Measurements from ENCODE around the gene IL15.

The IL15 gene

GRCh38 chr4:141706445-141706844 lies 70.1 kb downstream of the IL15 start:
- no peaks in the 10 kb centered on the region for H3K36me3 ChIP-seq (ENCODE audit: insufficient read depth, low read depth, low read length)
- no peaks in the 10 kb centered on the region for H3K27me3 ChIP-seq (ENCODE audit: insufficient read depth, low read length)
- H3K9ac ChIP-seq (ENCODE audit: low read depth, low read length), result no peak overlapping the region
- H3K4me3 ChIP-seq (ENCODE audit: low read length), result no peak overlapping the region
- H3K4me1 ChIP-seq (ENCODE audit: insufficient read depth, low read length), result no peaks in the 10 kb centered on the region
- no peak overlapping the region for H3K27ac ChIP-seq (ENCODE audit: low read length)
- H3K9me3 ChIP-seq (ENCODE audit: insufficient read depth, low read depth, low read length), result no peaks in the 10 kb centered on the region

- no peaks in the 10 kb centered on the region; the same call in 1 of the 2 replicates for H3K4me1 ChIP-seq (ENCODE audit: insufficient read depth, low read length)
- no peak overlapping the region for H3K9ac ChIP-seq (ENCODE audit: low read depth, low read length)
- H3K4me3 ChIP-seq (ENCODE audit: low read length), result no peak overlapping the region
- H3K9me3 ChIP-seq (ENCODE audit: insufficient read depth, low read depth, low read length), result no peaks in the 10 kb centered on the region
- H3K27me3 ChIP-seq (ENCODE audit: insufficient read depth, low read length), result no peaks in the 10 kb centered on the region
- no peaks in the 10 kb centered on the region for H3K36me3 ChIP-seq (ENCODE audit: insufficient read depth, low read depth, low read length)
- no peak overlapping the region for H3K27ac ChIP-seq (ENCODE audit: low read length)
These were observed 74.8 kb downstream of the IL15 start for GRCh38 chr4:141711211-141711610.

GRCh38 chr4:141713185-141713584 lies 76.8 kb downstream of the IL15 start:
- H3K27me3 ChIP-seq (ENCODE audit: insufficient read depth, low read length), result no peaks in the 10 kb centered on the region
- H3K36me3 ChIP-seq (ENCODE audit: insufficient read depth, low read depth, low read length), result no peaks in the 10 kb centered on the region
- H3K4me3 ChIP-seq (ENCODE audit: low read length), result no peak overlapping the region
- H3K9ac ChIP-seq (ENCODE audit: low read depth, low read length), result no peak overlapping the region
- no peak overlapping the region for H3K27ac ChIP-seq (ENCODE audit: low read length)
- H3K4me1 ChIP-seq (ENCODE audit: insufficient read depth, low read length), result no peaks in the 10 kb centered on the region; the same call in 1 of the 2 replicates
- peaks cover 3% of the 10 kb centered on the region; the same call in 1 of the 2 replicates for H3K9me3 ChIP-seq (ENCODE audit: insufficient read depth, low read depth, low read length)

- Histone ChIP-seq H3K4me3 (ENCODE audit: low read length) (no peak overlapping the region), H3K27me3 (ENCODE audit: insufficient read depth, low read length) (no peaks in the 10 kb centered on the region), H3K27ac (ENCODE audit: low read length) (no peak overlapping the region), H3K9ac (ENCODE audit: low read depth, low read length) (no peak overlapping the region), H3K4me1 (ENCODE audit: insufficient read depth, low read length) (no peaks in the 10 kb centered on the region; the same call in 1 of the 2 replicates), H3K36me3 (ENCODE audit: insufficient read depth, low read depth, low read length) (no peaks in the 10 kb centered on the region), H3K9me3 (ENCODE audit: insufficient read depth, low read depth, low read length) (peaks cover 3% of the 10 kb centered on the region; the same call in 1 of the 2 replicates)
These were observed 77.5 kb downstream of the IL15 start for GRCh38 chr4:141713771-141714445.

- Histone ChIP-seq H3K9me3 (ENCODE audit: insufficient read depth, low read depth, low read length) (peaks cover 3% of the 10 kb centered on the region; the same call in 1 of the 2 replicates), H3K4me3 (ENCODE audit: low read length) (no peak overlapping the region), H3K27me3 (ENCODE audit: insufficient read depth, low read length) (no peaks in the 10 kb centered on the region), H3K36me3 (ENCODE audit: insufficient read depth, low read depth, low read length) (no peaks in the 10 kb centered on the region), H3K9ac (ENCODE audit: low read depth, low read length) (no peak overlapping the region), H3K4me1 (ENCODE audit: insufficient read depth, low read length) (no peaks in the 10 kb centered on the region), H3K27ac (ENCODE audit: low read length) (no peak overlapping the region)
These were observed 83.2 kb downstream of the IL15 start for GRCh38 chr4:141719585-141719984.

- H3K9ac ChIP-seq (ENCODE audit: low read depth, low read length), result no peak overlapping the region
- no peak overlapping the region for H3K4me3 ChIP-seq (ENCODE audit: low read length)
- no peaks in the 10 kb centered on the region for H3K4me1 ChIP-seq (ENCODE audit: insufficient read depth, low read length)
- no peaks in the 10 kb centered on the region for H3K36me3 ChIP-seq (ENCODE audit: insufficient read depth, low read depth, low read length)
- H3K27me3 ChIP-seq (ENCODE audit: insufficient read depth, low read length), result no peaks in the 10 kb centered on the region
- H3K27ac ChIP-seq (ENCODE audit: low read length), result no peak overlapping the region
- H3K9me3 ChIP-seq (ENCODE audit: insufficient read depth, low read depth, low read length), result peaks cover 3% of the 10 kb centered on the region; the same call in 1 of the 2 replicates
These were observed 84.8 kb downstream of the IL15 start for GRCh38 chr4:141721174-141721573.

- Histone ChIP-seq H3K4me1 (ENCODE audit: insufficient read depth, low read length) (no peaks in the 10 kb centered on the region), H3K36me3 (ENCODE audit: insufficient read depth, low read depth, low read length) (no peaks in the 10 kb centered on the region), H3K27ac (ENCODE audit: low read length) (no peak overlapping the region), H3K9ac (ENCODE audit: low read depth, low read length) (no peak overlapping the region), H3K4me3 (ENCODE audit: low read length) (no peak overlapping the region), H3K27me3 (ENCODE audit: insufficient read depth, low read length) (no peaks in the 10 kb centered on the region), H3K9me3 (ENCODE audit: insufficient read depth, low read depth, low read length) (no peaks in the 10 kb centered on the region)
These were observed 88.3 kb downstream of the IL15 start for GRCh38 chr4:141724646-141725045.

- no peaks in the 10 kb centered on the region for H3K36me3 ChIP-seq (ENCODE audit: insufficient read depth, low read depth, low read length)
- H3K9me3 ChIP-seq (ENCODE audit: insufficient read depth, low read depth, low read length), result no peaks in the 10 kb centered on the region
- no peaks in the 10 kb centered on the region for H3K4me1 ChIP-seq (ENCODE audit: insufficient read depth, low read length)
- no peak overlapping the region for H3K27ac ChIP-seq (ENCODE audit: low read length)
- no peak overlapping the region for H3K4me3 ChIP-seq (ENCODE audit: low read length)
- H3K9ac ChIP-seq (ENCODE audit: low read depth, low read length), result no peak overlapping the region
- H3K27me3 ChIP-seq (ENCODE audit: insufficient read depth, low read length), result no peaks in the 10 kb centered on the region
These were observed 91.0 kb downstream of the IL15 start for GRCh38 chr4:141727420-141727819.

- Histone ChIP-seq H3K9me3 (ENCODE audit: insufficient read depth, low read depth, low read length) (no peaks in the 10 kb centered on the region), H3K36me3 (ENCODE audit: insufficient read depth, low read depth, low read length) (no peaks in the 10 kb centered on the region), H3K4me1 (ENCODE audit: insufficient read depth, low read length) (no peaks in the 10 kb centered on the region), H3K27ac (ENCODE audit: low read length) (no peak overlapping the region), H3K27me3 (ENCODE audit: insufficient read depth, low read length) (no peaks in the 10 kb centered on the region), H3K9ac (ENCODE audit: low read depth, low read length) (no peak overlapping the region), H3K4me3 (ENCODE audit: low read length) (no peak overlapping the region)
These were observed 94.4 kb downstream of the IL15 start for GRCh38 chr4:141730805-141731204.

GRCh38 chr4:141731481-141731880 lies 95.1 kb downstream of the IL15 start:
- H3K4me3 ChIP-seq (ENCODE audit: low read length), result no peak overlapping the region
- no peak overlapping the region for H3K27ac ChIP-seq (ENCODE audit: low read length)
- no peaks in the 10 kb centered on the region for H3K36me3 ChIP-seq (ENCODE audit: insufficient read depth, low read depth, low read length)
- H3K9ac ChIP-seq (ENCODE audit: low read depth, low read length), result no peak overlapping the region
- no peaks in the 10 kb centered on the region for H3K4me1 ChIP-seq (ENCODE audit: insufficient read depth, low read length)
- no peaks in the 10 kb centered on the region for H3K27me3 ChIP-seq (ENCODE audit: insufficient read depth, low read length)
- no peaks in the 10 kb centered on the region for H3K9me3 ChIP-seq (ENCODE audit: insufficient read depth, low read depth, low read length)

- H3K9ac ChIP-seq (ENCODE audit: low read depth, low read length), result no peak overlapping the region
- peaks cover 5% of the 10 kb centered on the region; the same call in 1 of the 2 replicates for H3K4me1 ChIP-seq (ENCODE audit: insufficient read depth, low read length)
- no peaks in the 10 kb centered on the region for H3K36me3 ChIP-seq (ENCODE audit: insufficient read depth, low read depth, low read length)
- H3K27me3 ChIP-seq (ENCODE audit: insufficient read depth, low read length), result no peaks in the 10 kb centered on the region
- H3K27ac ChIP-seq (ENCODE audit: low read length), result no peak overlapping the region
- H3K4me3 ChIP-seq (ENCODE audit: low read length), result no peak overlapping the region
- peaks cover 5% of the 10 kb centered on the region; the same call in 1 of the 2 replicates for H3K9me3 ChIP-seq (ENCODE audit: insufficient read depth, low read depth, low read length)
These were observed 103.3 kb downstream of the IL15 start for GRCh38 chr4:141739636-141740035.

GRCh38 chr4:141746026-141746425 lies 109.6 kb downstream of the IL15 start:
- H3K4me1 ChIP-seq (ENCODE audit: insufficient read depth, low read length), result no peaks in the 10 kb centered on the region

More at GRCh38 chr4:141746026-141746425, 109.6 kb downstream of the IL15 start:
- H3K9ac ChIP-seq (ENCODE audit: low read depth, low read length), result no peak overlapping the region
- H3K9me3 ChIP-seq (ENCODE audit: insufficient read depth, low read depth, low read length), result peaks cover 5% of the 10 kb centered on the region; the same call in 1 of the 2 replicates
- no peaks in the 10 kb centered on the region for H3K36me3 ChIP-seq (ENCODE audit: insufficient read depth, low read depth, low read length)
- H3K27ac ChIP-seq (ENCODE audit: low read length), result no peak overlapping the region
- H3K4me3 ChIP-seq (ENCODE audit: low read length), result no peak overlapping the region
- H3K27me3 ChIP-seq (ENCODE audit: insufficient read depth, low read length), result no peaks in the 10 kb centered on the region

Data from iPS-20b (cell line).